Activated CD4-positive, alpha-beta T cell treated with anti-CD3 and anti-CD28 coated beads for 24 hours (primary cell): ENCODE data around the gene JPH4.

Experiments
- DNase-seq, 2 donors: peaks; one replicate each; pipeline ENCODE4 v3.0.0-alpha.2; 2020; ENCODE audit warnings: low read depth in 2 of 2

JPH4 gene

GRCh38 chr14:23579739-23580138, 1.1 kb upstream of the JPH4 start:
- DNase-seq, result no peak

DNA sequence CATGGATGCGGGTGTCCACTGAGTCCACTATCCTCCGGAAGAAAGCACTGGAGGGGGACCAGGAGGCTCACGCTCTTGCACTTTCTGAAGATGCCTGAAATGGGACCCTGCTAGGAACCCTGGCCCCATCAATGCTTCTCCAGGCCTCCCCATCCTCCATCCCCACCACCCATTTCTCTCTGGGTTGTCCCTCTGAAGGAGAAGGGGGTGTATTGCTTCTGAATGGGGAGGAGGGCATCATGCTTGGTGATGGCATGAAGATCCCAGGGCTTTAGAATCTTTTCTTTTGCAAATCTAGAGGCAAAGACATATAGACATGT, 681 bp upstream of the JPH4 start:
- DNase-seq, result no peak

DNA sequence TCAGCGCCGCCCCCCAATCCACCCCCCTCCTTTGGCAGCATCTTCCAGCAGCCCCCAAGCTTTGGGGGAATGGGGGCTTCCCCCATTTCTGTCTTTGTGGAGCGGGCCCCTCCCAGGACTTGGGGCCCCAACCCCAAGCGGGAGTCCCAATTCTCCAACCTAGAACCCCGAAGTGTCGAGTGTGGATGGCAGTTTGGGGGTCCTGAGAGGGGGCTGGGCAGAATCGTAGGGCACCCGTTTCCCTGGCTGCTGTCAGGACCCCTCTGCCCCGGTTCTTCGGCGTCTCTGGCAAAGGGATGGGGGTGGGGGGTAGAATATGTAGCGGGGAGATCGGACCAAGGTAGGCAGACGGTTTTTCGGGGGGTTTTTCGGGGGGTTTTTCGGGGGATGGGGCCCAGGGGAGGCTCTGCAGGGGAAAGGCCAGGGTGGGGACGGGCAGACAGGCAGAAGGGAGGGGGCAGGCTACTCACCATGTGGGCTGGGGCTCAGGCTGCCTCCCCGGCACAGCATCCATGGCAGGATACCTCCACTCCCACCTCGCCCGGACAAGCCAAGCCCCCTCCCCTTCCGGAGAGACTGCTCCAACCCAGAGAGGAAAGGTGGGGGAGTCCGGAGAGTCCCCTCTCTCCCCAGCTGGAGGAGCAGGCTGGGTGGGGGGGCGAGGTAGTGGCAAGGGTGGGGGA, 739 bp downstream of the JPH4 start:
- DNase-seq, result no peak

GRCh38 chr14:23577004-23577681, 1.4 kb downstream of the JPH4 start:
- DNase-seq, result no peak

GRCh38 chr14:23573384-23574015, 5.1 kb downstream of the JPH4 start:
- DNase-seq, result no peak

DNA sequence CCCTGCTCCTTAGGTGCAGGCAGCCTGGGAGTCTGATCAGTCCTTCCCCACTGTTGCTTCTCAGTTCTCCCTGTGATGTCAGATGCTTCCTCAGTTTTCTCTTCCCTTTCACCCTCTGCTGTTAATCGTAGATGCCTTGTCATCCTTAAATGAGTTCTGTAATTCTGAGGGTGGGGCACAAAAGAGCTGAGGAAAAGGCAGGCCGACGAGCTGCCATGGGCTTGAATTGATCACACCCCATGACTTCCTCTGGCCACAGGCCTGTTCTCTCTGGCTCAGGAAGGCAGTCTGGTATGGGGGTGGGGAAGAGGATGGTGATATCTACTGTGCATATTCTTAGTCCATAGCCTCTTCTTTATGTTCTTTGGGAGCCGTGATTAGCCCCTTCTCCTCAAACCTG, 5.8 kb downstream of the JPH4 start:
- DNase-seq, result no peak

DNA sequence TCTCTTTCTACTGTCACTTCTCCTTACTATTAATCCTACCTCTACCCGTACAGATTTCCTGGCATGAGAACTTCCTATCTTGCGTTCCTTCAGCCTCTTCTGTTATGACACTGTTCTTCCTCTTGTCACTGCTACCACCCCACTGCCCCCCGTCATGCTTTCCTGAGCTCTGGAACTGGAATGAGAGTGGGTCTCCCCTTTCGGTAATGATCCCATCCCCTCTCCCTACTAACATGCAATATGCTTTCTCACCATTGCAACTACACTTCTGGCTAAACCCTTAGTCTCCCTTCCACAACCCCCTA, 6.1 kb downstream of the JPH4 start:
- no peak for DNase-seq

GRCh38 chr14:23571701-23572523, 6.7 kb downstream of the JPH4 start:
- DNase-seq, result no peak

DNA sequence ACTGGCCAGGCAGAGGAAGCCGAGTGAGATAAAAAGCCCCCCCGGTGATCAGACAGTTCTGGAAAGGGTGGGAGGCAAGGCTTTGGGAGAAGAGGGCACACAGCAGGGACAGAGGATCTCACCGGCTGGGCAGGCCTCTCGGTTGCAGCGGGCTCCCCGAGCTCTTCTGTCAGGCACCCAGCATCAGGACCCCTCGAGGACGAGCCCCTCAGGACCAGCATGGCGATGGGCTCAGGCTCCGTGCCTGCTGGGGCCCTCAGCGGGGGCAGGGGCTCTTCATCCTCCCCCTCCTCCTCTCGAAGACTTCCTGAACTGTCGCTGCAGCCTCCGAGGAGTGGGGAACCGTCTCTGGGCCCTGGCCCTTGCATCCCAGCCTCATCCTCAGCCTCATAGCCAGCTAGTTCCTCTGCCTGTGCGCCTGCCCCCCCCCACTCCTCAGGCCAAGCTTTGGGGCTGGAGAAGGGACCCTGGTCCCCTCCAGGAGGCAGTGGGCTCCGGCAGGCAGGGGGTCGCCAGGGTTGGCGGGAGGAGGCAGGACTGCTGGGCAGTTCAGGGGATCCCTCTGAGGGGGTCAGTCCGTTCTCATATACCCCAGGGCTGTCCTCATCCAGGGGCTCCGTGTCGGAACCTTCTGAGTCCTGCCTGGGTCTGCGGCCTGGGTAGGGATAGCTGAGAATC, 7.6 kb downstream of the JPH4 start:
- no peak for DNase-seq

DNA sequence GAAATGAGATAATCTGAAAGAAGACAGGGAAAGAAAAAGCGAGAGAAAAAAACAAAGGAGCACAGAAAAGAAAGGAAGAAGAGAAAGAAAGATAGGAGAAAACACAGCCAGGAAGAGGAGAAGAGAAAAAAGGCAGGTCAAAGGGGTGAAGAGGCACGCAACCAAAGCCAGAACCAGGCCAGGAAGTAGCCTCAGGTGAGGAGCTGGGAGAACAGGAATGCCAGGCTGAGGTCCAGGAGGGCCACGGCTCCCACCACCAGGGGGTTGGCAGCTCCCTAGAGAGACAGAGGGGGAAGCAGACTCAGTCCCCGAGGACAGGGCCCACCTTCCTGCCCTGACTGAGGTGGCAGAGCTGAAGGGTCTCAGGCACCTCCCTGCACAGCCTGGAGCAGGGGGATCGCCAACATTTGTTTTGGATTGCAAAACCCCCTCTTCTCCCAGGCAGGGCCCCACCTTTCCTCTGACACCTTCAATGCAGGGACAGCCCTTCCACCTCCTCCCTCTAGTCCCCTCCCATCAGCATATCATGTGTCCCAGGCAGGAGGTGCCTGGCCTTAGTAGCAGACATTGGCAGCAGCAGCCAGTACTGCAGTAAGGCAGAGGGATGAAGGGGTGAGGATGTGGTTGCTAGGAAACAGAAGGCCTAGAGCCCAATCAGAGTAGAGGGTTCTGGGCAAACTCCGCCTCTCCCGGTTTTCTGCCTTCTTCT, 9.0 kb downstream of the JPH4 start:
- no peak for DNase-seq

DNA sequence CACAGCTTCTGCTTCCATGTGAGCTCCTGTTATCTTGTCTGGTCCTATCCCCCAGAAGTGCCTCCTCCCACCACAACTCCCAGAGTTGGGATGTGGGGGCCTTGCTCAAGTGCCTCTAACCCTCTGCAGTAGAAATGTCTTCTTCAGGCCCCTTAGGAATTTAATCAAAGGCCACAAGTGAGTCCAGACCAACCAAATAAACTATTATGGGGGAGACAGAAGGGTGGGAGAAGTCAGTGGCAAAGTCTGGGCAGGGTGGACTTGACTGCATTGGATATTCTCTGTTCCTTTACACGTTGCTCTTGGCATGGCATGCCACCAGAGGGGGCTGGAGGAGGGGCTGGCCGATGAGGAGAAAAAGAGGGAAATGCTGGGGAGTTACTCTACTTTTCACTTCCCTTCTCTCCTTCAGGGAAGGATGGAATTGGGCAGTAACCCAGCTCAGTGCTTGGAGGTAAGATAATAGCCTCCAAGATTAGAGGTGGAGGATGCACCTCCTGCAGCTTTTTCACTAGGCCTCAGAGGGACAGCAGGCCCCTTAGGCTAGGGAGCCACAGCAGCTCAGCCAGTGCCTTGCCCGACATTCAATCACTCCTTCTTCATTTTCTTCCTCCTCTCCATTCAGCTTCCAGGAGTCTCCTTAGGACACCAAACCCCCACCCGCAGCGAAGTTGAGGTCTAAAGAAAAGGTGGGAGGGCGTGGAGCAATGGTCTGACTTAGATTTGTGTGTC, 9.8 kb downstream of the JPH4 start:
- no peak for DNase-seq

- no peak for DNase-seq
Measured at GRCh38 chr14:23568021-23568599, 10.5 kb downstream of the JPH4 start.

DNA sequence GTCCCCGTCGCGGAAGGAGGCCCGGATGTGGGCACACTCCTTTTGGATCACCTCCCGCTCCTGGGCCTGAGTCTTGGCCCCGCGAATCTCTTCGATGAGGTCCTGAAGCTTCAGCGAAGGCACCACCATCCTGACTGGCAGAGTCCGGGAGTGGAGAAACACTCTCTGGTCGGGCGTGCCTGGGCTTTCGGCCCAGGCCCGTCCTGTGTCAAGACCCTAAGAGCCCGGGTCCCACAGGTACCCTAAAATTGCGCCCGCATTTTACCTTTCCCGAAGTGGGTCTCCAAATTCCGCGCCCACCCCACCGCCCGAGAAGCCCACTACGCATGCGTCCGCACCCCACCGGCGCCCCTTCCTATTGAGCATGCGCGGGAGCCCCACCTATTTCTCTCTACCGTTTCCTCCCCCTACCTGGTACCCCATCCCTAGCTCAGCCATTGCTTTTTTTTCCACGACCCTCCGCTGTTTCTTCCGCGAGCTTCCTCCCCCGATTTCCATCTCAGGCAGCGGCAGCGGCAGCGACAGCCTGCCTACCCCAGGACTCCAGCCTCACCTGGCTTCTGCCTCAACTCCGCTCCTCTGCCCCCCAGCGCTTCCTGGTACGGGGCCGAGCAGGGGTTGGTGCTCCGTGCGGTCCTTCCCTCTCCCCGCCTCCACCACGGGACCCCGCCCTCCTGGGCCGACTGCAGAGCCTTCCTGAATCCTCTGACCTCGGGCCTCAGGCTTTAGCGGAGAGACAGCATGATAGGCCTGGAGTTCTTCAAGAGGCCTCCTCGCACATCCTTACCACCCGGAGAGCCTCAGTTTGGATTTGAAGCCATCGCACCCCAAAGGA, 11.2 kb downstream of the JPH4 start, which contains the start of gene AP1G2:
Gene AP1G2 (minus strand): TSS at position 606 of the 835 bp plus-strand sequence. CDS start 477 bp downstream, at position 129.
- peak; percentile 82 to 89 for DNase-seq

- DNase-seq, result no peak
Measured at GRCh38 chr14:23566778-23567185, 11.8 kb downstream of the JPH4 start.

DNA sequence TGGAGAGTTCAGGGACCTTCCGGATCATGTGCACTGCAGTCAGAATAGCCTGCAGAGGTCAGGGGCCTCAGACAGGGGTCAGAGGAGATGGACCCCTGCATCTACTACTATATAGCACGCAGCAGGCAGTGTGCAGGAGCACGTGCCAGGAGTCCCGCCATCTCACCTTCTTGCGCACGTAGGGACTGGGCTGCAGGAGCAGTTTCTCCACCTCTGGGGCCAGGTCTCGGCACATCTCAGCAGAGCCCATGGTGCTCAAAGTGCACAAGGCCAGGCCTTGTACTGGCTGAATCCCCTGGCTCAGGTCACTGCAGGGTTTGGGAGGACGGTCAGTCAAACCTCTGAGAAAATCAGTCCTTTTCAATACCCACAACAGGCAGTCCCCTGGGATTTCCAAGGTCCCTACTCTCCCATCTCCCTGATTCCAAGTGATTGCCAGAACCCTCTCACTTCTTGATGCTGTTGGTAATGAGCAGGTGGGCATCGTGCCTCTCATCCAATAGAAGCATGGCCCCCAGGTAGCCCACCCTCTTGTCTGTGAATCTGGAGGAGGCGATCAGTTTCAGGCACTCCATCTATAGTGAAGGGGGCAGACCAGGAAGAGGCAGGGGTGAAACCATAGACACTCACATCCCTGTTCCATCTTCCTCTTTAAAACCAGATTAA, 12.3 kb downstream of the JPH4 start:
- DNase-seq, result no peak

DNA sequence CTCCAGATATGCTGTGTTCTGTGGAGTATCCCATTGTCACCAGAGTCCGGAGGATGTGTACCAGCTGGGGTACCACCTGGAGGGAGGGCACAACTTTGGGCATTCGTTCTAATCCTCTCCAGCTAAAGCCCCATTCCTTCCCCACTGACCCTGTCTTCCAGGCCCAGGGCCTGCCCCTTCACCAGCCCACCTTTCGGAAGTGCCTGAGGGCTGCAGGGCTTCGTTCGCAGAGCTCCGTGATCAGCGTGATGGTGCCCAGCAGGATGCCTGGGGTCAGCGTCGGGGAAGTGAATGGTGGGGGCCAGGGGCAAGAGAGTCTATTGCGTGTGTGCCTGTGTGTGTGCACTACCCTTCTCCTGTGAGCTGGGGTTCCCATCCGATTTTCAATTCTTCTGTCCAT, 13.0 kb downstream of the JPH4 start:
- no peak for DNase-seq

DNA sequence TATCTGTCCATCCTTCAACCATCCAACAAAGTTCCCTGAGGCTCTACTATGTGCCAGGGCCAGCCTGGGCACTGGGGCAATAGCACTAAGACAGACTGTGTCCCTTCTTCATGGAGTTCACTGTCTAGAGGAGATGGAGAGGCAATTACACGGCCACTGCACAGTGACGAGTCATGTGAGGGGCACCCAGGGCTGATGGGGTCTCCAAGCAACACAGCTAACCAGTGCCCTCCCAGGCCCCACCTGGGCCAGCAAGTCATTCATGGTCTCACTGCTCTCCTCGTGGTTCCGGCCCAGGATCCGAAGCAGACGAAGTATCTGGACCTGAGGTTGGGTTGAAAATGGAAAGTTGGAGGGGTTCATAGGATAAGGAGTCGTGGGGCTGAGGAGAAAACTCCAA, 13.7 kb downstream of the JPH4 start:
- DNase-seq, result no peak

DNA sequence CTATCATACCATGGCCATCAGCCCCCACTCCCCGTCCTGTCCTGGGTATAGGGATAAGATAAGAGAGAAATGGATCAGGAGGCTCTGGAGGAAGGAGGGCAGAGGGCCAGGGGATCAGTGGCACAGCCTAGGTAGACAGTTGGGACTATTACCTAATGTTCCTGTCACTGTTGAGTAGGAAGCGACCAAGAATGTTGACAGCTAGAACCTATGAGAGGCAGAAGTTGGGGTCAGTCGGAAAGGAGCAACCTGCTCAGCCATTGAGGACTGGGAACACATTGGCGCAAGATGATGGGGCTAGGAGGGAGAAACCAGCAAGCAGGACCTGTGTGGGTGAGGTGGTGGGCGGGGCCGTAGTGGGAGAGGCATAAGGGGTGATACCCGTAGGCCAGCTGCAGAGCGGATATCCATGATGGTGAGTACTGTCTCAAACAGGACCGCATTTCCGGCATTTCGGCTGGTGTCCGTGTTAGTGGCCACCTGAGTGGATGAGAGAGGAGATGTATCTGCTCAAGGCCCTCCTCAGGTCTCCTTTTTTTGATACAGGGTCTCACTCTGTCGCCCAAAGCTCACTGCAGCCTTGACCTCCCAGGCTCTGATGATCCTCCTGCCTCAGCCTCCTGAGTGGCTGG, 14.3 kb downstream of the JPH4 start:
- no peak for DNase-seq
